ENCODE measurements around the gene GTF2A1L. TPM values are rescaled to one million over a fixed set of nuclear protein-coding genes. Genes with fewer than 3 reads are reported as not detected.

The GTF2A1L gene
- total RNA-seq, 4 donors from 2014 or later = 0.67 to 4.2 TPM; not detected in 2

Small RNAs within 50 kb of the gene (small RNA-seq; reads per million reads assigned to genes)
- not detected for gene TPT1P11

Other genes with a start within 250 kb of the GTF2A1L start
- 100 to 1,000 TPM in 2 of 4 donors, 10 to 100 TPM in 2; 55.0 to 118 (median 86.6) TPM for gene PPP1R21, start 177.1 kb upstream of the GTF2A1L start, total RNA-seq
- gene STON1, start 87.7 kb upstream of the GTF2A1L start, total RNA-seq = 10 to 100 TPM; 11.4 to 29.8 (median 15.3) TPM
- gene LHCGR, start 137.9 kb downstream of the GTF2A1L start, total RNA-seq = 1 to 10 TPM in 2 of 4 donors, under 1 TPM in 2; 0.59 to 1.7 (median 1.1) TPM

All from thyroid gland (tissue), 4 donors.